Astrocyte (in vitro differentiated cells and primary cell): ENCODE data around the gene KLHL8. TPM values are rescaled to one million over a fixed set of nuclear protein-coding genes. Genes with fewer than 3 reads are reported as not detected.

Experiments used
- DNase-seq: peaks from one replicate; pipeline ENCODE4 v3.0.0-alpha.2; 2010; ENCODE audit warnings: low read depth
- FAIRE-seq: peaks from 2 replicates; lab custom pipeline; 2011; peaks lifted over from hg19 to GRCh38; lab: Jason Lieb, UNC
- H2AFZ ChIP-seq: 2 replicates; pipeline ENCODE4 v1.6.0; 2012; ENCODE audit warnings: low read depth, low read length, inconsistent platforms
- H3K27ac ChIP-seq: 2 replicates; pipeline ENCODE4 v1.5.1; 2011; ENCODE audit warnings: low read depth, low read length, inconsistent platforms
- H3K27me3 ChIP-seq: 2 replicates; pipeline ENCODE4 v1.6.0; 2011; ENCODE audit warnings: low read length, inconsistent platforms; ENCODE audit not compliant: insufficient read depth
- H3K36me3 ChIP-seq: 2 replicates; pipeline ENCODE4 v1.5.1; 2011; ENCODE audit warnings: low read length, inconsistent platforms; ENCODE audit not compliant: insufficient read depth
- H3K4me1 ChIP-seq: 2 replicates; pipeline ENCODE4 v1.5.1; 2011; ENCODE audit warnings: low read length, inconsistent platforms; ENCODE audit not compliant: insufficient read depth
- H3K4me2 ChIP-seq: 2 replicates; pipeline ENCODE4 v1.6.0; 2012; ENCODE audit warnings: low read length, inconsistent platforms
- H3K4me3 ChIP-seq: 2 replicates; pipeline ENCODE4 v1.5.1; 2011; ENCODE audit warnings: low read depth, mild to moderate bottlenecking, low read length, inconsistent platforms; ENCODE audit not compliant: insufficient read depth
- H3K79me2 ChIP-seq: 2 replicates; pipeline ENCODE4 v1.6.0; 2012; ENCODE audit warnings: mild to moderate bottlenecking, low read length, inconsistent platforms; ENCODE audit not compliant: insufficient read depth
- H3K9ac ChIP-seq: 2 replicates; pipeline ENCODE4 v1.6.0; 2012; ENCODE audit warnings: mild to moderate bottlenecking, low read length, inconsistent platforms
- H3K9me3 ChIP-seq: 2 replicates; pipeline ENCODE4 v1.5.1; 2012; ENCODE audit warnings: low read depth, mild to moderate bottlenecking, low read length, inconsistent platforms; ENCODE audit not compliant: insufficient read depth
- H4K20me1 ChIP-seq: 2 replicates; pipeline ENCODE4 v1.6.0; 2012; ENCODE audit warnings: low read length, inconsistent platforms; ENCODE audit not compliant: insufficient read depth
- H3K27ac Mint-ChIP-seq: one replicate; pipeline ENCODE4 v1.8.0; 2021; ENCODE audit warnings: mild to moderate bottlenecking, mixed read lengths; ENCODE audit not compliant: unreplicated experiment
- H3K27me3 Mint-ChIP-seq: one replicate; pipeline ENCODE4 v1.8.0; 2021; ENCODE audit warnings: low read depth, mixed read lengths; ENCODE audit not compliant: unreplicated experiment
- H3K36me3 Mint-ChIP-seq: one replicate; pipeline ENCODE4 v1.8.0; 2021; ENCODE audit warnings: low read depth, mixed read lengths; ENCODE audit not compliant: unreplicated experiment
- H3K4me1 Mint-ChIP-seq: one replicate; pipeline ENCODE4 v1.8.0; 2021; ENCODE audit warnings: low read depth, mixed read lengths; ENCODE audit not compliant: unreplicated experiment
- H3K4me3 Mint-ChIP-seq: one replicate; pipeline ENCODE4 v1.8.0; 2021; ENCODE audit warnings: mild to moderate bottlenecking, moderate library complexity, mixed read lengths; ENCODE audit not compliant: unreplicated experiment
- H3K9me3 Mint-ChIP-seq: one replicate; pipeline ENCODE4 v1.8.0; 2021; ENCODE audit warnings: mild to moderate bottlenecking, mixed read lengths; ENCODE audit not compliant: unreplicated experiment
- EZH2 ChIP-seq: IDR thresholded peaks from 2 replicates; pipeline ENCODE4 v1.6.1; 2012; ENCODE audit warnings: mild to moderate bottlenecking, low read length, inconsistent platforms; ENCODE audit not compliant: insufficient read depth
- total RNA-seq: library from RNA; stranded (reverse); gene quantifications from 2 replicates; pipeline ENCODE4 v1.2.1, GENCODE V29; 2021
- TF ChIP-seq, protein P1 (sequence below): IDR thresholded peaks from 2 replicates; pipeline ENCODE4 v1.5.1; 2011; ENCODE audit warnings: low read depth, mild to moderate bottlenecking, inconsistent platforms, low read length, moderate library complexity; ENCODE audit not compliant: insufficient read depth

KLHL8 gene
- total RNA-seq, 1 donor from 2014 or later = 11.8 TPM

GRCh38 chr4:87122252-87122651, 98.2 kb downstream of the KLHL8 start:
- no peak overlapping the region for H2AFZ ChIP-seq
- H4K20me1 ChIP-seq = peaks cover 4% of the 10 kb centered on the region
- H3K4me3 ChIP-seq = no peak overlapping the region
- TF ChIP-seq, protein P1, sequence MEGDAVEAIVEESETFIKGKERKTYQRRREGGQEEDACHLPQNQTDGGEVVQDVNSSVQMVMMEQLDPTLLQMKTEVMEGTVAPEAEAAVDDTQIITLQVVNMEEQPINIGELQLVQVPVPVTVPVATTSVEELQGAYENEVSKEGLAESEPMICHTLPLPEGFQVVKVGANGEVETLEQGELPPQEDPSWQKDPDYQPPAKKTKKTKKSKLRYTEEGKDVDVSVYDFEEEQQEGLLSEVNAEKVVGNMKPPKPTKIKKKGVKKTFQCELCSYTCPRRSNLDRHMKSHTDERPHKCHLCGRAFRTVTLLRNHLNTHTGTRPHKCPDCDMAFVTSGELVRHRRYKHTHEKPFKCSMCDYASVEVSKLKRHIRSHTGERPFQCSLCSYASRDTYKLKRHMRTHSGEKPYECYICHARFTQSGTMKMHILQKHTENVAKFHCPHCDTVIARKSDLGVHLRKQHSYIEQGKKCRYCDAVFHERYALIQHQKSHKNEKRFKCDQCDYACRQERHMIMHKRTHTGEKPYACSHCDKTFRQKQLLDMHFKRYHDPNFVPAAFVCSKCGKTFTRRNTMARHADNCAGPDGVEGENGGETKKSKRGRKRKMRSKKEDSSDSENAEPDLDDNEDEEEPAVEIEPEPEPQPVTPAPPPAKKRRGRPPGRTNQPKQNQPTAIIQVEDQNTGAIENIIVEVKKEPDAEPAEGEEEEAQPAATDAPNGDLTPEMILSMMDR = no peak
- no peak for TF ChIP-seq EZH2
- H3K4me1 Mint-ChIP-seq = peaks cover 49% of the 10 kb centered on the region
- H3K27me3 ChIP-seq = no peaks in the 10 kb centered on the region
- H3K27ac ChIP-seq = no peak overlapping the region
- no peaks in the 10 kb centered on the region for H3K9me3 ChIP-seq
- FAIRE-seq (no peak), DNase-seq (no peak)
- no peak overlapping the region for H3K4me3 Mint-ChIP-seq
- H3K9me3 Mint-ChIP-seq = no peaks in the 10 kb centered on the region
- peaks cover 4% of the 10 kb centered on the region for H3K79me2 ChIP-seq
- peaks cover 10% of the 10 kb centered on the region for H3K4me1 ChIP-seq
- no peaks in the 10 kb centered on the region for H3K36me3 ChIP-seq
- no peaks in the 10 kb centered on the region for H3K27me3 Mint-ChIP-seq
- H3K9ac ChIP-seq = no peak overlapping the region
- H3K36me3 Mint-ChIP-seq = peaks cover 23% of the 10 kb centered on the region
- peak overlapping the region; percentile 6 for H3K27ac Mint-ChIP-seq
- H3K4me2 ChIP-seq = no peak overlapping the region

GRCh38 chr4:87121341-87122065, 98.9 kb downstream of the KLHL8 start:
- FAIRE-seq = no peak
- H3K27ac Mint-ChIP-seq = peak overlapping the region; percentile 85
- H3K27me3 Mint-ChIP-seq = no peaks in the 10 kb centered on the region
- H3K36me3 ChIP-seq = no peaks in the 10 kb centered on the region
- peaks cover 4% of the 10 kb centered on the region for H4K20me1 ChIP-seq
- no peaks in the 10 kb centered on the region for H3K9me3 ChIP-seq
- no peak overlapping the region for H3K4me3 Mint-ChIP-seq
- DNase-seq = peak; percentile 61
- peaks cover 10% of the 10 kb centered on the region for H3K4me1 ChIP-seq
- H3K27me3 ChIP-seq = no peaks in the 10 kb centered on the region
- no peak overlapping the region for H3K4me3 ChIP-seq
- H3K9ac ChIP-seq = no peak overlapping the region
- no peak overlapping the region for H2AFZ ChIP-seq
- H3K4me2 ChIP-seq = no peak overlapping the region
- peaks cover 54% of the 10 kb centered on the region for H3K4me1 Mint-ChIP-seq
- no peak overlapping the region for H3K27ac ChIP-seq
- H3K79me2 ChIP-seq = peaks cover 4% of the 10 kb centered on the region
- no peaks in the 10 kb centered on the region for H3K9me3 Mint-ChIP-seq
- TF ChIP-seq, protein P1 = no peak
- TF ChIP-seq EZH2 = no peak
- H3K36me3 Mint-ChIP-seq = peaks cover 25% of the 10 kb centered on the region
